Astrocyte of the spinal cord (primary cell): ENCODE data around the gene OR51M1.
"Not testable (repeated sequence)": the region's sequence is repeated elsewhere in the genome, so short reads cannot be mapped to it uniquely, and the experiment has no call there.

ENCODE experiments used
- DNase-seq: peaks from one replicate; pipeline ENCODE4 v3.0.0; 2011; ENCODE audit warnings: low read depth, low spot score
- H3K4me3 ChIP-seq: 2 replicates; pipeline ENCODE4 v1.5.1; 2011; ENCODE audit warnings: low read depth, mild to moderate bottlenecking, low read length, moderate library complexity
- in situ Hi-C: cut with HindIII; loops from 2 replicates; pipeline ENCODE4 v1.10.0; 2017; ENCODE audit warnings: low sequenced_read_pairs
- TF ChIP-seq, protein P1 (sequence below): IDR thresholded peaks from 2 replicates; pipeline ENCODE4 v1.5.1; 2012; ENCODE audit warnings: low read depth, mild to moderate bottlenecking, low read length, inconsistent platforms

OR51M1 gene

DNA sequence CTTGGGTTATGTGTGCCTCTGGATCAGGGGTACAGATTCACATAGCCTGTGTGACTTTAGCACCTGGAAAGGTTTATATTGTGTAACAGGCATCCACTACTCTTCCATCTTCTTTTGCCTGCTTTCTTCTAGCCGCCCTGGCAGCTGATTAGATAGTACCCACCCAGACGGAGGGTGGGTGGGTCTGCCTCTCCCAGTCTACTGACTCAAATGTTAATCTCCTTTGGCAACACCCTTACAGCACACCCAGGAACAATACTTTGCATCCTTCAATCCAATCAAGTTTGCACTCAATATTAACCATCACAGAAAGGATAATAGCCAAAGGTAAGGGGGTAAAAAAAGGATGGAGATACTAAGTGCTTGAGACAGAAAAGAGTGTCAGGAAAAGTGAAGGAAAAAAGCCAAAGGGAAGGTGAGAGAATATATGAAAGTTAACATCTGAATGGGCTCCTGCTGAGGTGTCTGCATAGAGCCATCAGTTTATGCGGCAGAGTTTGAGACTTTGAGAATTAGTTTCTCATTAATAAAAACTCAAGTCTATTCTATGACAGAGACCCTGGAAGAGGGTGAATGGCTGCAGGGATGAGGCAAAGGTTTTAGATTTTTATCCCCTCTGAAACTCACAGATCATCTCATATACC is 34.9 kb upstream of the OR51M1 start:
- TF ChIP-seq, protein P1, sequence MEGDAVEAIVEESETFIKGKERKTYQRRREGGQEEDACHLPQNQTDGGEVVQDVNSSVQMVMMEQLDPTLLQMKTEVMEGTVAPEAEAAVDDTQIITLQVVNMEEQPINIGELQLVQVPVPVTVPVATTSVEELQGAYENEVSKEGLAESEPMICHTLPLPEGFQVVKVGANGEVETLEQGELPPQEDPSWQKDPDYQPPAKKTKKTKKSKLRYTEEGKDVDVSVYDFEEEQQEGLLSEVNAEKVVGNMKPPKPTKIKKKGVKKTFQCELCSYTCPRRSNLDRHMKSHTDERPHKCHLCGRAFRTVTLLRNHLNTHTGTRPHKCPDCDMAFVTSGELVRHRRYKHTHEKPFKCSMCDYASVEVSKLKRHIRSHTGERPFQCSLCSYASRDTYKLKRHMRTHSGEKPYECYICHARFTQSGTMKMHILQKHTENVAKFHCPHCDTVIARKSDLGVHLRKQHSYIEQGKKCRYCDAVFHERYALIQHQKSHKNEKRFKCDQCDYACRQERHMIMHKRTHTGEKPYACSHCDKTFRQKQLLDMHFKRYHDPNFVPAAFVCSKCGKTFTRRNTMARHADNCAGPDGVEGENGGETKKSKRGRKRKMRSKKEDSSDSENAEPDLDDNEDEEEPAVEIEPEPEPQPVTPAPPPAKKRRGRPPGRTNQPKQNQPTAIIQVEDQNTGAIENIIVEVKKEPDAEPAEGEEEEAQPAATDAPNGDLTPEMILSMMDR = no peak
- in situ Hi-C loops = no loop called here
- no peak for DNase-seq
- H3K4me3 ChIP-seq = no peak overlapping the region

DNA sequence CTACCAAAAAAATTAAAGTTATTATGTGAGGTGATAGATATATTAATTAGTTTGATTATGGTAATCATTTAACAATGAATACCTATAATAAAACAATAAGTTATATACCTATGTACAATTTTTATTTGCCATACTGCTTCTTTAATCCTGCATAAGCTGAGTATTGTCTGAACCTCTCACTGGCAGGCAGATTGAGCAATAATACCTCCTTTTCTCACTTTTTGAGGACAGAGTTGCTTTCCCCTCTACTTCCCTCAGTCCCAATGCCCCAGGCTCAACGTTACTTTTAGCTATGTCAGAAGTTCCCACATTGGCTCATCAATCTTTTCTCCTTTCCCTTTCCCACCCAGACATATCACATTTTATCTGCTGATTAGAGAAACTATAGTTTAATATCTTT is 34.1 kb upstream of the OR51M1 start:
- TF ChIP-seq, protein P1 = no peak
- in situ Hi-C loops = no loop called here
- H3K4me3 ChIP-seq = no peak overlapping the region
- no peak for DNase-seq

DNA sequence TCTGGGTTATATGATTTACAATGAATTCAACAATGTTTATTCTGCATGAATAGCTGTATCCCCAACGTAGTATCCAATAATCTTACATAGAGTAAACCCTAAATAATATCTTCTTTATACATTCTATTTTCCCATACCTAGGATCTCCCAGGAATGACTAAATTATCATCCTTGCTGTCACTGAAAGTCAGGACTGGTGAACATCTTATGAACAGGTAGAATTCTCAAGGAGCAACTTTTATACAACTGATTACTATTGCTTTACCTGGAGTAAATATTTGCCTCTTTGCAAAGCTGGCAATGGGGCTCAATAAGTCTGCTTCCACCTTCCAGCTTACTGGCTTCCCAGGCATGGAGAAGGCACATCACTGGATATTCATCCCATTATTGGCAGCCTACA is 32.4 kb upstream of the OR51M1 start, which contains the start of gene OR51B6:
Gene OR51B6 (plus strand): TSS at position 301 of the 400 bp plus-strand sequence. CDS start 0 bp downstream, at position 301.
- DNase-seq = no peak
- TF ChIP-seq, protein P1 = no peak
- H3K4me3 ChIP-seq = no peak within 1 kb of the TSS
- in situ Hi-C loops = no loop called here

DNA sequence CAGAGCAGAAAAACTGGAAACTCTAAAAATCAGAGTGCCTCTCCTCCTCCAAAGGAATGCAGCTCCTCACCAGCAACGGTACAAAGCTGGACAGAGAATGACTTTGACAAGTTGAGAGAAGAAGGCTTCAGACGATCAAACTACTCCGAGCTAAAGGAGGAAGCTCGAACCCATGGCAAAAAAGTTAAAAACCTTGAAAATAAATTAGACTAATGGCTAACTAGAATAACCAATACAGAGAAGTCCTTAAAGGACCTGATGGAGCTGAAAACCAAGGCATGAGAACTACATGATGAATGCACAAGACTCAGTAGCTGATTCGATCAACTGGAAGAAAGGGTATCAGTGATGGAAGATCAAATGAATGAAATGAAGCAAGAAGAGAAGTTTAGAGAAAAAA is 27.6 kb upstream of the OR51M1 start:
- H3K4me3 ChIP-seq, in situ Hi-C loops, DNase-seq: not testable (repeated sequence)

DNA sequence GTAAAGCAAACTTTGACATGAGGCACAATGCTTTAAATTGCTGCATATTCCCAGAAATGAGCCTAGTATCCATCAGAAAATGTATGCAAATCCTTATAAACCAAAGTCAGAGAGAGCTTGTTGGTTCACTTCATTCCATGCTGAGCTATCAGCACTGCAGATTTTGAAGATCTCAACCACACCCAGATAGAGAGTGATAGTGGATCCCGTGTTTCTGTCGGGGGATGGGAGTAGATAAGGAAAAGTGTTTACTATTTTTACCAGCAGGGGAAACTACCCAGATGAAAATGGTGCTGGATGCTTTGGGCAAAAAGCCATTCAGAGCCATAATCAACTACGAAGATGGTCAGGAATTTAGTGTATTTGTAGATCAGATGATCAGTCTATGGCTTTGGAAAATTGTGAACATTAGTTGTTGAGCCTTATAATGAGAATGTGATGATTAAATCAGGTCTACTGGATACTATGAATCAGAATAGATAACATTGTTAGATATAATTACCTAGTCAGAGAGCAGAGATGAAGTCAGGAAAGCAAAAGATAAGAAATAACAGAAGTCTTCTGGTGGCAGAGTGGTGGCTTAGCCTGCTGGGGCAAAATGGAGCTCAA is 21.5 kb upstream of the OR51M1 start:
- in situ Hi-C loops = no loop called here
- TF ChIP-seq, protein P1 = no peak
- DNase-seq = no peak
- H3K4me3 ChIP-seq = no peak overlapping the region

DNA sequence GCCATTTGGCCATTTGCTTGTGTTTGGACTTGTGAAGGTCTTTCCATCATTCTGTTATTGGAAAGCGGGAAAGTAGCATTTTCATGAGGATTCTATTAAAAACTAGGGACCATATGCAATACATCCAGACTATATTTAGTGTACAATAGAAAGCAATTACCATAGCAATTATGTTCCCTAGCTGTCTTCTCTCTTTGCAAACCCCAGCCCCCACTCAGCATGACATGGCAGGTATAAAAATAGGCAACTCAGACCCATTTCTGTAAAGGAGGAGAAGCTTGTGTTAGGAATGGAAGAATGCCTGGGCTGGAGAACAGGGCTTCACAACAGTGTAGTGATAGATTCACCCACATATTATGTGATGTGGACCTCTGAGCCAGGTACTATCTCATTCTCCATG is 19.9 kb upstream of the OR51M1 start:
- in situ Hi-C loops = no loop called here
- TF ChIP-seq, protein P1 = no peak
- H3K4me3 ChIP-seq = no peak overlapping the region
- no peak for DNase-seq

DNA sequence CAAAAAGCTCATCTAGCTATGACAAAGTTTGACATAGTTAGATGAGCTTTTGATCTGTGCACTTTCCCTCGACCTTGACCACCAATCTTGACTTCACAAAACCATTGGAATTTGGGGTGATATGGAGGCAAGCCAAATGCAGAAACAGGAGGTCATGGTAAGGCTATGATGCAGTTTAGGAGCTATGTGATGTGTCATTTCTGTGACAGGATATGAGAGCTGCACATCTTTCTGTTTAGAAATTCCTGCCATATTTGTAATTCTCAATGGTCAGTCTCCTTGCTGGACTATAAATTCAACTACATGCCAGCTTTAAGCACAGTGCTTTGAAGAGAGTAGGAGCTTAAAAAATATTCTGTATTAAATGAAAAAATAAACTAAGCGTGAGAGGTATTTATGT is 19.4 kb upstream of the OR51M1 start:
- in situ Hi-C loops = no loop called here
- TF ChIP-seq, protein P1 = no peak
- H3K4me3 ChIP-seq = no peak overlapping the region
- DNase-seq = peak; percentile 69
